ENCODE data around the gene ASPHD1. TPM values are rescaled to one million over a fixed set of nuclear protein-coding genes. Genes with fewer than 3 reads are reported as not detected.
"Not testable (repeated sequence)": the region's sequence is repeated elsewhere in the genome, so short reads cannot be mapped to it uniquely, and the experiment has no call there.

The ASPHD1 gene
- total RNA-seq, 1 experiment from 2014 or later, result 2.0 TPM

DNA sequence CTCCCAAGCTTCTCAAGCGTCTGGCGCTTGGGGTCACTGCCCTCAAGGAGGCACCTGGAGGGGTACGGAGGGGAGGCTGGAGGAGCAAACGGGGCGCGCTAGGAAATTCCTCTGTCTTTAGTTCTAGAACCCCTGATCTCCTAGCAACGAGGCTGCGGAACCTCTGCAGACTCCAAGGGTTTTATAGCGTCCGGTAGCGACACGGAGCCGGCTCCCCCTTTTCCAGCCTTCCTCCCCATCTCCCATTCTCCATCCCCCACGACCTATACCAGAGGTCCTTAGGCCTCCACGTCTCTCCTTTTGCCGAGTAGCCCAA lies 36.7 kb upstream of the ASPHD1 start:
- intact Hi-C loops (cut with micrococcal nuclease), result loop anchor here (2.0 to 5.0 kb wide), 3 partner anchors 46 to 159 kb away; partner anchors contain the start of genes C16orf92, INO80E and PAGR1
- peaks cover 17% of the 10 kb centered on the region for H3K79me2 ChIP-seq (ENCODE audit: low read length)
- peak overlapping the region; percentile 65 for H2AFZ ChIP-seq (ENCODE audit: low read length)
- no peaks in the 10 kb centered on the region for H4K20me1 ChIP-seq (ENCODE audit: low read length)
- no peak for DNase-seq
- H3K4me2 ChIP-seq (ENCODE audit: low read length), result peak overlapping the region; percentile 92
- H3K9ac ChIP-seq (ENCODE audit: low read length), result no peak overlapping the region
- H3K27ac ChIP-seq (ENCODE audit: low read length), result no peak overlapping the region
- no peaks in the 10 kb centered on the region for H3K27me3 ChIP-seq (ENCODE audit: low read length)
- no peaks in the 10 kb centered on the region for H3F3A ChIP-seq (ENCODE audit: low read length, unreplicated experiment)
- ChIA-PET POLR2A (ENCODE audit: unreplicated experiment) (no interaction called here), CTCF (interaction anchor here (1.0 kb wide), 1 partner anchor 36 kb away, joined by 3 read pairs; the partner anchor contains the start of genes ASPHD1 and SEZ6L2)
- H3K4me3 ChIP-seq (ENCODE audit: low read length), result no peak overlapping the region
- TF ChIP-seq CTCF (conservative IDR thresholded peaks at IDR 0.05; ENCODE audit: low read depth, low read length) (0 out of 2 replicates have a peak, but pooled peaks have one; percentile 11), EZH2phosphoT487 (IDR thresholded peaks at IDR 0.05; ENCODE audit: borderline replicate concordance, low read length) (no peak)
- no peaks in the 10 kb centered on the region for H3K9me2 ChIP-seq (replicated peaks; ENCODE audit: low read length)
- no peaks in the 10 kb centered on the region for H3K4me1 ChIP-seq (ENCODE audit: insufficient read depth, low read length)
- no TSS peak for BruUV-seq (replicated peaks)
- no peaks in the 10 kb centered on the region for H3K36me3 ChIP-seq (ENCODE audit: low read depth, low read length)
- H3K9me3 ChIP-seq (ENCODE audit: low read length), result no peaks in the 10 kb centered on the region
- no peak for ATAC-seq

GRCh38 chr16:29864205-29864604 lies 36.1 kb upstream of the ASPHD1 start:
- ATAC-seq, result no peak
- Histone ChIP-seq H3K4me3 (ENCODE audit: low read length) (no peak overlapping the region), H3F3A (ENCODE audit: low read length, unreplicated experiment) (no peaks in the 10 kb centered on the region), H3K9me3 (ENCODE audit: low read length) (no peaks in the 10 kb centered on the region), H3K27ac (ENCODE audit: low read length) (no peak overlapping the region), H3K36me3 (ENCODE audit: low read depth, low read length) (no peaks in the 10 kb centered on the region), H3K9ac (ENCODE audit: low read length) (no peak overlapping the region), H4K20me1 (ENCODE audit: low read length) (no peaks in the 10 kb centered on the region), H3K79me2 (ENCODE audit: low read length) (peaks cover 17% of the 10 kb centered on the region), H3K4me2 (ENCODE audit: low read length) (no peak overlapping the region), H3K4me1 (ENCODE audit: insufficient read depth, low read length) (no peaks in the 10 kb centered on the region), H2AFZ (ENCODE audit: low read length) (no peak overlapping the region), H3K9me2 (replicated peaks; ENCODE audit: low read length) (no peaks in the 10 kb centered on the region), H3K27me3 (ENCODE audit: low read length) (no peaks in the 10 kb centered on the region)
- TF ChIP-seq EZH2 (IDR thresholded peaks at IDR 0.05; ENCODE audit: low read length, unreplicated experiment), result no peak
- no peak for TF ChIP-seq EZH2phosphoT487 (IDR thresholded peaks at IDR 0.05; ENCODE audit: borderline replicate concordance, low read length)
- TF ChIP-seq CTCF (conservative IDR thresholded peaks at IDR 0.05; ENCODE audit: low read depth, low read length), result no peak
- POLR2A ChIA-PET (ENCODE audit: unreplicated experiment), result no interaction called here
- CTCF ChIA-PET, result interaction anchor here (0.6 kb wide), 1 partner anchor 46 kb away, joined by 7 read pairs; no protein-coding TSS in a partner anchor
- no peak for DNase-seq
- no TSS peak for BruUV-seq (replicated peaks)
- intact Hi-C loops (cut with micrococcal nuclease), result loop anchor here (5.0 kb wide), 2 partner anchors 47 to 158 kb away; partner anchors contain the start of genes C16orf92 and PAGR1

DNA sequence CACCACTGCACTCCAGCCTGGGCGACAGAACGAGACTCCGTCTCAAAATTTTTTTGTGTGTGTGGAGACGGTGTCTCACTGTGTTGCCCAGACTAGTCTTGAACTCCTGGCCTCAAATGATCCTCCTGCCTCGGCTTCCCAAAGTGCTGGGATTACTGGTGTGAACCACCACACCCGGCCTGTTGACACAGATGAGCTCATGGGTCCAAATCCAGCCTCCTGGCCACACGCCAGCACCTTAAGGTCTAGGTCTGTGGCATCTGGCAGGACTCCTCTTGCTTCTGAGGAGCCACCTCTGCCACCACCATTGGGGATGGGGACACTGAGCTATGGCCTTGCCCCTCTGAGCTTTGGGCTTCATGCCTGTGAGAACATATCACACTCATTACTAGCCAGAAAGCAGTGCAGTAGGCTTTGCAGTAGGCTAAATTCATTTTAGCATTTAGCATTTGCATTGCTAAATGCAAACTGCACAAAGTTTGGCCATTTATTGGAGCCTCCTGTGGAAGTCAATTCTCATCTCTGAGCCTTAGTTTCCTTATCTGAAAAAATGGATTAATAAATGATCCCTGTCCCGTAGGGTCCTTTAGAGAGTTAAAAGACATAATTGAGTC lies 31.8 kb upstream of the ASPHD1 start:
- intact Hi-C loops (cut with micrococcal nuclease), result no loop called here
- BruUV-seq (replicated peaks), result no TSS peak
- CTCF ChIA-PET, result no interaction called here

GRCh38 chr16:29869067-29869466 lies 31.2 kb upstream of the ASPHD1 start:
- H3K9me2 ChIP-seq (replicated peaks; ENCODE audit: low read length); CTCF ChIA-PET; H2AFZ ChIP-seq (ENCODE audit: low read length); H3K27ac ChIP-seq (ENCODE audit: low read length); H3K9ac ChIP-seq (ENCODE audit: low read length); H4K20me1 ChIP-seq (ENCODE audit: low read length); DNase-seq; H3K36me3 ChIP-seq (ENCODE audit: low read depth, low read length); H3K4me2 ChIP-seq (ENCODE audit: low read length); H3F3A ChIP-seq (ENCODE audit: low read length, unreplicated experiment); H3K79me2 ChIP-seq (ENCODE audit: low read length); H3K27me3 ChIP-seq (ENCODE audit: low read length); POLR2A ChIA-PET (ENCODE audit: unreplicated experiment); BruUV-seq (replicated peaks); intact Hi-C loops (cut with micrococcal nuclease); H3K4me1 ChIP-seq (ENCODE audit: insufficient read depth, low read length); H3K4me3 ChIP-seq (ENCODE audit: low read length); H3K9me3 ChIP-seq (ENCODE audit: low read length); ATAC-seq: not testable (repeated sequence)

More for the DNA sequence above, 31.8 kb upstream of the ASPHD1 start:
- no peak overlapping the region for H3K27ac ChIP-seq (ENCODE audit: low read length)
- no peak for DNase-seq
- no peaks in the 10 kb centered on the region for H3F3A ChIP-seq (ENCODE audit: low read length, unreplicated experiment)
- TF ChIP-seq EZH2phosphoT487 (IDR thresholded peaks at IDR 0.05; ENCODE audit: borderline replicate concordance, low read length) (no peak), EZH2 (IDR thresholded peaks at IDR 0.05; ENCODE audit: low read length, unreplicated experiment) (no peak), CTCF (conservative IDR thresholded peaks at IDR 0.05; ENCODE audit: low read depth, low read length) (no peak)
- no peaks in the 10 kb centered on the region for H3K27me3 ChIP-seq (ENCODE audit: low read length)
- H3K4me1 ChIP-seq (ENCODE audit: insufficient read depth, low read length), result no peaks in the 10 kb centered on the region
- no peaks in the 10 kb centered on the region for H3K9me3 ChIP-seq (ENCODE audit: low read length)
- no peaks in the 10 kb centered on the region for H3K9me2 ChIP-seq (replicated peaks; ENCODE audit: low read length)
- no peak overlapping the region for H3K4me2 ChIP-seq (ENCODE audit: low read length)
- H2AFZ ChIP-seq (ENCODE audit: low read length), result no peak overlapping the region
- no peaks in the 10 kb centered on the region for H4K20me1 ChIP-seq (ENCODE audit: low read length)
- H3K9ac ChIP-seq (ENCODE audit: low read length), result no peak overlapping the region
- no peaks in the 10 kb centered on the region for H3K36me3 ChIP-seq (ENCODE audit: low read depth, low read length)
- POLR2A ChIA-PET (ENCODE audit: unreplicated experiment), result no interaction called here
- H3K4me3 ChIP-seq (ENCODE audit: low read length), result no peak overlapping the region
- no peak for ATAC-seq
- H3K79me2 ChIP-seq (ENCODE audit: low read length), result no peaks in the 10 kb centered on the region
